Type B pancreatic cell (in vitro differentiated cells): Measurements from ENCODE around the gene TTC39C. TPM values are rescaled to one million over a fixed set of nuclear protein-coding genes. Genes with fewer than 3 reads are reported as not detected.

Source experiments
- DNase-seq: peaks from one replicate; pipeline ENCODE4 v3.0.0; 2021; ENCODE audit warnings: mixed read lengths; ENCODE audit not compliant: unreplicated experiment; ENCODE audit errors: extremely low spot score
- H3K27ac Mint-ChIP-seq: 2 replicates; pipeline ENCODE4 v1.8.0; 2021; ENCODE audit warnings: mild to moderate bottlenecking, mixed read lengths
- H3K27me3 Mint-ChIP-seq: 2 replicates; pipeline ENCODE4 v1.8.0; 2021; ENCODE audit warnings: mixed read lengths
- H3K36me3 Mint-ChIP-seq: 2 replicates; pipeline ENCODE4 v1.8.0; 2021; ENCODE audit warnings: mixed read lengths
- H3K4me1 Mint-ChIP-seq: one replicate; pipeline ENCODE4 v1.8.0; 2021; ENCODE audit warnings: mixed read lengths; ENCODE audit not compliant: unreplicated experiment
- H3K4me3 Mint-ChIP-seq: 2 replicates; pipeline ENCODE4 v1.8.0; 2021; ENCODE audit warnings: mild to moderate bottlenecking, mixed read lengths
- H3K9me3 Mint-ChIP-seq: 2 replicates; pipeline ENCODE4 v1.8.0; 2021; ENCODE audit warnings: mixed read lengths
- CTCF ChIP-seq: fragments of 200-600 bp; sonication (generic); conservative IDR thresholded peaks from 2 replicates; pipeline ENCODE4 v1.5.0; 2021; ENCODE audit warnings: antibody characterized with exemption, mild to moderate bottlenecking
- total RNA-seq: library from RNA; stranded (reverse); gene quantifications from 2 replicates; pipeline ENCODE4 v1.2.1, GENCODE V29; 2021; ENCODE audit warnings: low replicate concordance

Gene TTC39C
- total RNA-seq, 1 donor from 2014 or later, result 21.6 TPM

DNA sequence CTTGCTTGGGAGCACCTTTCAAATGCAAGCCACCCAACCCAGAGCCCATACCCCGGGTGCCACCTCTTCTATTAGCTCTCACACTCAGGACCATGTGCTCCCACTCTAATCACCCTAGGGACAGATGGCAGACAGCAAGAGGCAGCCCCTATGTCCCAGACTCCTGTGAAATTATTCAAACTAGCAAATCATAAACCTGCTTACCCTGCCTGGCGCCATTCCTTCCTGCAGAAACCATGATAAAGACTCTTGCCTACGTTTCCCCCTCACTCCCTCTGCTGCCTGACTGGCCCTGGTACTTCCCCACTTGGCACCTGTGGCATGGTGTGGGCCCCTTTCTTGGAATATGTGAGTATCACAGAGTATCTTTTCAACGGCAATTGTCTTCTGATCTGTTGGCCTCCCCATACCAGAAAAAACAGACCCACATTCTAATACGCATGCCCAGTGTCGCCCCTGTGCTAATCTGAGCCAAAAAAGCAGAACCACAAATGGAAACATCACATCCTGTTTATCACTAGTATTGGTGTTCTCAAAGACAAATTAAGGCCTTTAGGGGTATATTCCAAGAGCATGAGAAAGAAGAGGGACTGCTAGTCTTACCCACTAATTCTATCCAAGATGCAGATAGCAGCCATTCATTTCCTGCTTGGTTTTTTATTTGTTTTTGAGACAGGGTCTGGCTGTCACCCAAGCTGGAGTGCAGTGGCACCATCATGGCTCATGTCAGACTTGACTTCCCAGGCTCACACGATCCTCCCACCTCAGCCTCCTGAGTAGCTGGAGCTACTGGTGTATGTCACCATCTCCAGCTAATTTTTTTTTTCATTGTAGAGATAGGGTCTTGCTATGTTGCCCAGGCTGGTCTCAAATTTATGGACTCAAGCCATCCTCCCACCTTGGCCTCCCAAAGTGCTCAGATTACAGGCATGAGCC, 44.1 kb upstream of the TTC39C start:
- Mint-ChIP-seq H3K4me3 (no peak overlapping the region), H3K27me3 (peaks cover 4% of the 10 kb centered on the region), H3K27ac (no peak overlapping the region), H3K4me1 (no peaks in the 10 kb centered on the region), H3K9me3 (peaks cover 9% of the 10 kb centered on the region), H3K36me3 (no peaks in the 10 kb centered on the region)
- DNase-seq, result no peak
- TF ChIP-seq CTCF, result no peak

- Mint-ChIP-seq H3K4me1 (no peaks in the 10 kb centered on the region), H3K4me3 (no peak overlapping the region), H3K36me3 (no peaks in the 10 kb centered on the region), H3K9me3 (peaks cover 9% of the 10 kb centered on the region), H3K27ac (no peak overlapping the region), H3K27me3 (peaks cover 2% of the 10 kb centered on the region)
- TF ChIP-seq CTCF, result no peak
- DNase-seq, result no peak
Measured at GRCh38 chr18:23971097-23971440, 43.5 kb upstream of the TTC39C start.

- no peak for DNase-seq
- Mint-ChIP-seq H3K27ac (no peak overlapping the region), H3K4me3 (no peak overlapping the region), H3K9me3 (peaks cover 9% of the 10 kb centered on the region), H3K27me3 (peaks cover 2% of the 10 kb centered on the region), H3K4me1 (no peaks in the 10 kb centered on the region), H3K36me3 (no peaks in the 10 kb centered on the region)
- no peak for TF ChIP-seq CTCF
Measured at GRCh38 chr18:23971666-23972230, 42.8 kb upstream of the TTC39C start.

DNA sequence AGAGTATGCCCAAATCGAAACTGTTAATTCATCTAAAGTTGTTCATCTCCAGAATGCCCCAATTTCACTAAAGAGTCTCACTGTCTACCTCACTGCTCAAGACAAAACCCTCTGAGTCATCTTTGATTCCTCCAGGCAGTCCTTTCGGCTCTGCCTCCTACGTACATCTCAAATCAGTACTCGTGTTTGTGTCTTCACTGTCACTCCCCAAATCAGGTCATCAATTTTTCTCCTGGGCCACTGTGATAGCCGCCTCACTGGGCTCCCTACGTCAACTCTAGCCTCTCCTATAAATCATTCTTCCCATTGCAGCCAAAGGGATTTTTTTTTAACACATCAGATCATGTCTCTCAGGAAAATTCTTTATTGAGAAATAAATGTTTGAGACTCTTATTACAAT, 42.1 kb upstream of the TTC39C start:
- Mint-ChIP-seq H3K4me3 (no peak overlapping the region), H3K9me3 (peaks cover 9% of the 10 kb centered on the region), H3K36me3 (no peaks in the 10 kb centered on the region), H3K4me1 (no peaks in the 10 kb centered on the region), H3K27me3 (peaks cover 6% of the 10 kb centered on the region), H3K27ac (no peak overlapping the region)
- no peak for DNase-seq
- no peak for TF ChIP-seq CTCF

DNA sequence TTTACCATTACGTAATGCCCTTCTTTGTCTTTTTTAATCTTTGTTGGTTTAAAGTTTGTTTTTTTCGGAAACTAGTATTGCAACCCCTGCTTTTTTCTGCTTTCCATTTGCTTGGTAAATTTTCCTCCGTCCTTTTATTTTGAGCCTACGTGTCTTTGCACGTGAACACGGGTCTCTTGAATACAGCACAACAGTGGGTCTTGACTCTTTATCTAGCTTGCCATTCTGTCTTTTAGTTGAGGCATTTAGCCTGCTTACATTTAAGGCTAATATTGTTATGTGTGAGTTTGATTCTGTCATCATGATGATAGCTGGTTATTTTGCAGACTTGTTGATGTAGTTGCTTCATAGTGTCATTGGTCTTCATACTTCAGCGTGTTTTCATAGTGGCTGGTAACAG, 37.5 kb upstream of the TTC39C start:
- peaks cover 13% of the 10 kb centered on the region for H3K27me3 Mint-ChIP-seq
- H3K36me3 Mint-ChIP-seq, result no peaks in the 10 kb centered on the region
- peaks cover 9% of the 10 kb centered on the region for H3K9me3 Mint-ChIP-seq
- no peak for DNase-seq
- no peak overlapping the region for H3K27ac Mint-ChIP-seq
- H3K4me1 Mint-ChIP-seq, result peaks cover 11% of the 10 kb centered on the region
- no peak overlapping the region for H3K4me3 Mint-ChIP-seq
- no peak for TF ChIP-seq CTCF
